ENCODE results near the gene ARHGEF17. TPM values are rescaled to one million over a fixed set of nuclear protein-coding genes. Genes with fewer than 3 reads are reported as not detected.

ARHGEF17 gene
- total and polyA plus RNA-seq, 2 of the 13 experiments (the other 11 are each of a cell fraction or from before 2014, with no cell fraction given): 10.7 to 28.8 TPM

- TF ChIP-seq CTCF (CRISPR knock-in tag; IDR thresholded peaks at IDR 0.05): peak; percentile 27; the same call in 1 of the 2 replicates
- TF ChIP-seq ZGPAT (CRISPR knock-in tag; IDR thresholded peaks at IDR 0.05): peak; percentile 89; the same call in 1 of the 2 replicates
- TF ChIP-seq TEAD2 (CRISPR knock-in tag; IDR thresholded peaks at IDR 0.05): peak; percentile 53; the same call in 1 of the 2 replicates
- no peak; the same call in 1 of the 2 replicates for TF ChIP-seq BORCS8-MEF2B (CRISPR knock-in tag; IDR thresholded peaks at IDR 0.05)
- TF ChIP-seq CENPT (CRISPR knock-in tag; IDR thresholded peaks at IDR 0.05; ENCODE audit: low read depth): 0 out of 2 replicates have a peak, but pooled peaks have one; percentile 38
- TF ChIP-seq ZNF766 (CRISPR knock-in tag; IDR thresholded peaks at IDR 0.05; ENCODE audit: borderline replicate concordance): peak; percentile 63; the same call in 1 of the 2 replicates
- no peak for TF ChIP-seq ZNF33B (CRISPR knock-in tag; IDR thresholded peaks at IDR 0.05)
- TF ChIP-seq ZNF776 (CRISPR knock-in tag; IDR thresholded peaks at IDR 0.05): no peak
- no peak; the same call in 1 of the 2 replicates for TF ChIP-seq ZNF234 (CRISPR knock-in tag; conservative IDR thresholded peaks at IDR 0.05)
- no peak for TF ChIP-seq NR2C2 (CRISPR knock-in tag; IDR thresholded peaks at IDR 0.05; ENCODE audit: borderline replicate concordance)
- TF ChIP-seq SETDB1 (CRISPR knock-in tag; IDR thresholded peaks at IDR 0.05; ENCODE audit: borderline replicate concordance): no peak
- TF ChIP-seq JUN (CRISPR knock-in tag; IDR thresholded peaks at IDR 0.05): no peak; the same call in 1 of the 2 replicates
- TF ChIP-seq ZNF513 (CRISPR knock-in tag; conservative IDR thresholded peaks at IDR 0.05): 0 out of 2 replicates have a peak, but pooled peaks have one; percentile 45
- TF ChIP-seq ZHX1 (CRISPR knock-in tag; IDR thresholded peaks at IDR 0.05; ENCODE audit: low read depth): no peak
- TF ChIP-seq ZNF652 (CRISPR knock-in tag; IDR thresholded peaks at IDR 0.05; ENCODE audit: borderline replicate concordance, low read depth): peak; percentile 77
- peak; percentile 39; the same call in 1 of the 2 replicates for TF ChIP-seq KDM4B (CRISPR knock-in tag; IDR thresholded peaks at IDR 0.05)
- TF ChIP-seq ZNF367 (CRISPR knock-in tag; IDR thresholded peaks at IDR 0.05; ENCODE audit: borderline replicate concordance): 0 out of 2 replicates have a peak, but pooled peaks have one; percentile 79
- TF ChIP-seq PHF20 (CRISPR knock-in tag; IDR thresholded peaks at IDR 0.05): no peak
- TF ChIP-seq IRX3 (CRISPR knock-in tag; IDR thresholded peaks at IDR 0.05; ENCODE audit: borderline replicate concordance, low read depth): no peak
- peak; percentile 78 for TF ChIP-seq TAF1 (CRISPR knock-in tag; IDR thresholded peaks at IDR 0.05)
- peak; percentile 90 for TF ChIP-seq ZNF292 (CRISPR knock-in tag; IDR thresholded peaks at IDR 0.05; ENCODE audit: borderline replicate concordance, low read depth)
Observed at GRCh38 chr11:73308961-73309919, 1.2 kb downstream of the ARHGEF17 start (continued).

Measured in HepG2 (cell line).